Measurements from ENCODE around the gene BRD4.

The BRD4 gene

GRCh38 chr19:15222738-15223648 is 109.3 kb downstream of the BRD4 start:
- DNase-seq = peak; percentile 86

GRCh38 chr19:15220833-15221232 is 111.5 kb downstream of the BRD4 start:
- DNase-seq = no peak

GRCh38 chr19:15218501-15218900 is 113.8 kb downstream of the BRD4 start:
- DNase-seq = no peak

- DNase-seq = no peak
Observed at GRCh38 chr19:15216363-15216762, 116.0 kb downstream of the BRD4 start.

GRCh38 chr19:15213715-15214381 is 118.5 kb downstream of the BRD4 start:
- DNase-seq = no peak

GRCh38 chr19:15212711-15213110 is 119.6 kb downstream of the BRD4 start:
- no peak for DNase-seq

- no peak for DNase-seq
Observed at GRCh38 chr19:15210323-15210781, 122.0 kb downstream of the BRD4 start.

- DNase-seq = no peak
Observed at GRCh38 chr19:15201374-15202023, 130.8 kb downstream of the BRD4 start.

- DNase-seq = no peak
Observed at GRCh38 chr19:15200553-15201364, 131.6 kb downstream of the BRD4 start, which contains the start of gene NOTCH3. NOTCH3 (minus strand) TSS chr19:15200995; CDS start chr19:15200905, 90 bp downstream.

- DNase-seq = no peak
Observed at GRCh38 chr19:15199661-15200552, 132.4 kb downstream of the BRD4 start.

GRCh38 chr19:15198951-15199660 is 133.2 kb downstream of the BRD4 start:
- no peak for DNase-seq

GRCh38 chr19:15197942-15198341 is 134.4 kb downstream of the BRD4 start:
- no peak for DNase-seq

- no peak for DNase-seq
Observed at GRCh38 chr19:15197275-15197941, 134.9 kb downstream of the BRD4 start.

- no peak for DNase-seq
Observed at GRCh38 chr19:15196360-15197005, 135.9 kb downstream of the BRD4 start.

GRCh38 chr19:15195371-15196334 is 136.7 kb downstream of the BRD4 start:
- no peak for DNase-seq

GRCh38 chr19:15194938-15195337 is 137.4 kb downstream of the BRD4 start:
- no peak for DNase-seq

GRCh38 chr19:15191982-15192381 is 140.4 kb downstream of the BRD4 start:
- DNase-seq = no peak

GRCh38 chr19:15191514-15191913 is 140.8 kb downstream of the BRD4 start:
- no peak for DNase-seq

Measured in activated CD4-positive, alpha-beta T cell treated with anti-CD3 and anti-CD28 coated beads, Interleukin-2, Interleukin-6, amounts not matched to agents 100 ng/mL and 50 ng/mL, durations not matched to agents 16 hours and 8 hours (primary cell).